WTC11 (cell line): Measurements from ENCODE around the gene CORO6. TPM values are rescaled to one million over a fixed set of nuclear protein-coding genes. Genes with fewer than 3 reads are reported as not detected.

ENCODE experiments used
- ATF2 ChIP-seq: sonication (generic); formaldehyde crosslinking; IDR thresholded peaks from 2 replicates; pipeline ENCODE4 v1.8.1; 2022; ENCODE audit warnings: low read depth, missing genetic modification reagents, borderline replicate concordance
- ATF6 ChIP-seq: sonication (generic); formaldehyde crosslinking; IDR thresholded peaks from 2 replicates; pipeline ENCODE4 v1.8.1; 2023; ENCODE audit warnings: mild to moderate bottlenecking, missing genetic modification reagents
- CDX4 ChIP-seq: fragments of 250-450 bp; sonication (Bioruptor Pico); IDR thresholded peaks from 2 replicates; pipeline ENCODE4 v1.9.0; 2021; ENCODE audit warnings: moderate library complexity, mild to moderate bottlenecking, inconsistent platforms, borderline replicate concordance
- CTCF ChIP-seq: fragments of 200-600 bp; IDR thresholded peaks from 2 replicates; pipeline ENCODE4 v1.8.0; 2022; ENCODE audit warnings: antibody characterized with exemption
- EMX1 ChIP-seq: fragments of 250-450 bp; sonication (Bioruptor Pico); IDR thresholded peaks from 2 replicates; pipeline ENCODE4 v1.8.0; 2021; ENCODE audit warnings: mild to moderate bottlenecking
- FOXJ3 ChIP-seq: sonication (generic); formaldehyde crosslinking; IDR thresholded peaks from 2 replicates; pipeline ENCODE4 v1.9.0; 2021; ENCODE audit warnings: missing genetic modification reagents, mild to moderate bottlenecking, borderline replicate concordance
- FOXP1 ChIP-seq: sonication (generic); formaldehyde crosslinking; IDR thresholded peaks from 2 replicates; pipeline ENCODE4 v1.8.0; 2022; ENCODE audit warnings: missing genetic modification reagents, mild to moderate bottlenecking, moderate library complexity, borderline replicate concordance
- FOXP4 ChIP-seq: sonication (generic); formaldehyde crosslinking; IDR thresholded peaks from 2 replicates; pipeline ENCODE4 v1.8.0; 2022; ENCODE audit warnings: mild to moderate bottlenecking, missing genetic modification reagents
- HMGXB4 ChIP-seq: sonication (generic); formaldehyde crosslinking; IDR thresholded peaks from 2 replicates; pipeline ENCODE4 v1.8.1; 2023; ENCODE audit warnings: mild to moderate bottlenecking, moderate library complexity, missing genetic modification reagents
- JUN ChIP-seq: sonication (generic); formaldehyde crosslinking; IDR thresholded peaks from 2 replicates; pipeline ENCODE4 v1.8.0; 2023; ENCODE audit warnings: mild to moderate bottlenecking, missing genetic modification reagents
- KAT7 ChIP-seq: sonication (generic); formaldehyde crosslinking; IDR thresholded peaks from 2 replicates; pipeline ENCODE4 v1.8.1; 2023; ENCODE audit warnings: missing genetic modification reagents, mild to moderate bottlenecking, borderline replicate concordance
- MYBL2 ChIP-seq: sonication (generic); formaldehyde crosslinking; IDR thresholded peaks from 2 replicates; pipeline ENCODE4 v1.8.1; 2023; ENCODE audit warnings: mild to moderate bottlenecking, moderate library complexity, missing genetic modification reagents
- NFYB ChIP-seq: sonication (generic); formaldehyde crosslinking; conservative IDR thresholded peaks from 2 replicates; pipeline ENCODE4 v1.8.0; 2022; ENCODE audit warnings: low read depth, missing genetic modification reagents
- PREB ChIP-seq: sonication (generic); formaldehyde crosslinking; IDR thresholded peaks from 2 replicates; pipeline ENCODE4 v1.8.1; 2022; ENCODE audit warnings: mild to moderate bottlenecking, missing genetic modification reagents, moderate library complexity, borderline replicate concordance
- RELA ChIP-seq: sonication (generic); formaldehyde crosslinking; IDR thresholded peaks from 2 replicates; pipeline ENCODE4 v1.8.1; 2022; ENCODE audit warnings: missing genetic modification reagents, mild to moderate bottlenecking, borderline replicate concordance
- TEAD4 ChIP-seq: sonication (generic); formaldehyde crosslinking; IDR thresholded peaks from 2 replicates; pipeline ENCODE4 v1.8.0; 2022; ENCODE audit warnings: mild to moderate bottlenecking, missing genetic modification reagents
- TP53 ChIP-seq: sonication (generic); formaldehyde crosslinking; IDR thresholded peaks from 2 replicates; pipeline ENCODE4 v1.8.1; 2023; ENCODE audit warnings: mild to moderate bottlenecking, missing genetic modification reagents
- USF2 ChIP-seq: sonication (generic); formaldehyde crosslinking; IDR thresholded peaks from 2 replicates; pipeline ENCODE4 v1.8.1; 2023; ENCODE audit warnings: mild to moderate bottlenecking, missing genetic modification reagents, moderate library complexity
- ZNF232 ChIP-seq: sonication (generic); formaldehyde crosslinking; IDR thresholded peaks from 2 replicates; pipeline ENCODE4 v1.8.0; 2022; ENCODE audit warnings: mild to moderate bottlenecking, missing genetic modification reagents
- ZNF263 ChIP-seq: sonication (generic); formaldehyde crosslinking; IDR thresholded peaks from 2 replicates; pipeline ENCODE4 v1.8.1; 2022; ENCODE audit warnings: low read depth, mild to moderate bottlenecking, moderate library complexity, missing genetic modification reagents
- ZNF423 ChIP-seq: fragments of 250-450 bp; sonication (Bioruptor Pico); IDR thresholded peaks from 2 replicates; pipeline ENCODE4 v2.1.2; 2022; ENCODE audit warnings: mild to moderate bottlenecking, moderate library complexity
- total RNA-seq: library from RNA; stranded (reverse); gene quantifications from 3 replicates; pipeline ENCODE4 v1.2.3, GENCODE V29; 2021

The CORO6 gene
- total RNA-seq, 1 experiment from 2014 or later: 8.9 TPM

- TF ChIP-seq ATF6: no peak
- no peak for TF ChIP-seq USF2 (CRISPR knock-in tag)
- no peak for TF ChIP-seq FOXJ3 (CRISPR knock-in tag)
- 0 out of 2 replicates have a peak, but pooled peaks have one; percentile 0 for TF ChIP-seq RELA (CRISPR knock-in tag)
- no peak for TF ChIP-seq EMX1 (CRISPR knock-in tag)
- TF ChIP-seq FOXP1 (CRISPR knock-in tag): peak; percentile 19; the same call in 1 of the 2 replicates
- TF ChIP-seq ZNF423 (CRISPR knock-in tag): peak; percentile 18; the same call in 1 of the 2 replicates
- TF ChIP-seq ZNF263 (CRISPR knock-in tag): no peak
- no peak for TF ChIP-seq TEAD4
- no peak for TF ChIP-seq ATF2 (CRISPR knock-in tag)
- TF ChIP-seq KAT7 (CRISPR knock-in tag): no peak
- TF ChIP-seq NFYB (CRISPR knock-in tag): no peak
- TF ChIP-seq MYBL2 (CRISPR knock-in tag): 0 out of 2 replicates have a peak, but pooled peaks have one; percentile 9
- TF ChIP-seq FOXP4 (CRISPR knock-in tag): no peak
- TF ChIP-seq ZNF232 (CRISPR knock-in tag): 0 out of 2 replicates have a peak, but pooled peaks have one; percentile 50
- TF ChIP-seq HMGXB4 (CRISPR knock-in tag): no peak
- peak; percentile 44; the same call in 1 of the 2 replicates for TF ChIP-seq TP53 (CRISPR knock-in tag)
- TF ChIP-seq CDX4 (CRISPR knock-in tag): no peak
- TF ChIP-seq PREB (CRISPR knock-in tag): no peak
- no peak for TF ChIP-seq JUN (CRISPR knock-in tag)
- TF ChIP-seq CTCF: no peak
Observed at GRCh38 chr17:29566473-29567303, 56.0 kb downstream of the CORO6 start, which contains the start of gene ABHD15 (continued).
